Stimulated activated CD4-positive, alpha-beta T cell treated with anti-CD3 and anti-CD28 coated beads, TNF-alpha, amount 100 ng/mL, for 48 hours (primary cell): Measurements from ENCODE around the gene LXN.
A peak's percentile ranks its signal among the peaks of the same experiment; 100 is the strongest.
"Not testable (repeated sequence)": the region's sequence is repeated elsewhere in the genome, so short reads cannot be mapped to it uniquely, and the experiment has no call there.

Experiments used
- DNase-seq, 3 donors: peaks; one replicate each; pipeline ENCODE4 v3.0.0-alpha.2; 2020; ENCODE audit warnings: low read depth in 3 of 3

LXN gene

DNA sequence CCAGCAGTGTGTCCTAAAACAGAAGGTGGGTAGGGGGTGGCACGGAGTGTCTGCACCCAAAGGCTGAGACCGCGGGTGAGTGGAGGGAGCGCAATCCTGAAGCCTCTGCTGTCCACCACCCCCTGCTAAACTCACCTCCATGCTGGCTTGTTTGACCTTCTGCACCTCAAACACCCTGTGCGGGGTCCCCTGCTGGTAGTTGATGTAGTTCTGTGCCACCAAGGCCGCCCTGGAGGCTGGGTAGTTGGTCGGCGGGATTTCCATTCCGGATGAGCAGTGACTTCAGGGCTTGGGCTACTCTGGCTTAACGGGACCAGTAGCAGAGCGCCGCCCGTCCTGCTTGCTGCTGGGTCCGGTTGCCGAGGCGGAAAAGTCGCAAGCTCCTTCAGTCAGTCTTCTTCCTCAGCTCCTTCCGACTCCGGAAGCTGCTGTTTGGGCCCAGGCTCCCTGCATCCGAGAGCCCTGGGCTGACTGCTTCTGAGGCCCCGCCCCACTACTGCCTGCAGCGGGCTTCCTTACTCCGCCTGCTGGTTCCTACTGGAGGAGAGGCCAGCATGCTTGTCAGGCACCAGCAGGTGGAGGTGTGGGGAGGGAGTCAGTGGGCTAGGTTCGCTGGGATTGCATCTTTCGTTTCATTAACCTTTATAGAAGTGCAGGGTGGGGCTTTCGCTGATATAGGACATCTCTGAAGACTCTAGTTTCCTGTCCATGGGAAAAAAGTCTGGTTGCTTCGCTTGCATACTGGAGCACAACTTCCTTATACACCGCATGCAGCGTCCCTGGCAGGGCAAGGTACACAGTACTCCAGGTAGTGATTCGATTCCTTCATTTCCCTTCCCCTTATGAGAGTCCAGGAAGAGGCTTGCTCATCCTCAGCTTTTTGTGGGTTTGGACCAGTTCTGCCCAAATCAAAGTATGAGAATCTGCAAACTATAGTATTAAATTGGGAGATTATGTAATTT, at the start of gene LXN:
TSS of gene LXN (minus strand) at position 434 of the 962 bp plus-strand sequence. CDS start at position 264, 170 bp downstream.
- peak; percentile 56 to 79 (median 73) for DNase-seq

GRCh38 chr3:158722108-158722507, 49.7 kb upstream of the LXN start:
- DNase-seq = no peak

DNA sequence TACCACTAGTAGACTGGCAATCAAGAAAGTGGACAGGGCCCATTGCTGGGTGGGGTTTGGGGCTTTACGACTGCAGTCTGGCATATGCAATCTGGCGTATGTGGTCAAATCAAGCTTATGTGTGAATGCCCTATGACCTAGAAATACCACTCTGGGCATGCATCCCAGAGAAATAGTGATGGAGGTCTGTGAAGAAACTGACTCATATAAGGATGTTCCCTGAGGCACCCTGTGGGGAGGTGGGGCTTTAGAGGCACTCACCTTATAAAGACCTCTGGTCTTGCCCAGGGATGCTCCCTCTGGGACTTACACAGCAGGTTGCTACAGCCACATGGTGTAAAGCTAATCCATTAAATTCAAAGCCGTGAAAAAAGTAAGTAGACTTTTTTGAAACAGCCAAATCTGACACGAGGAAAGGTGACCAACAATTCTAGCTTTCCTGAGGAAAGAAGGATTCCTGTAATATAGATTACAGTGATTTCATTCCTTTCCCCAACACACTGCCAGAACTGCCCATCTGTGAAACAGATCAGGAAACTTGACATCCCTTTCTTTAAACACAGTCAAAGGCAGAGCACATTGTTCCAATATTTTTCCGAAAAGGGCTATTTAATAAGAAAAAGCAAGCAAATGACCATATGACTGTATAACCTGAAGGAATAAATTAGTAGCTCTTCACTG, 46.2 kb upstream of the LXN start:
- no peak for DNase-seq

DNA sequence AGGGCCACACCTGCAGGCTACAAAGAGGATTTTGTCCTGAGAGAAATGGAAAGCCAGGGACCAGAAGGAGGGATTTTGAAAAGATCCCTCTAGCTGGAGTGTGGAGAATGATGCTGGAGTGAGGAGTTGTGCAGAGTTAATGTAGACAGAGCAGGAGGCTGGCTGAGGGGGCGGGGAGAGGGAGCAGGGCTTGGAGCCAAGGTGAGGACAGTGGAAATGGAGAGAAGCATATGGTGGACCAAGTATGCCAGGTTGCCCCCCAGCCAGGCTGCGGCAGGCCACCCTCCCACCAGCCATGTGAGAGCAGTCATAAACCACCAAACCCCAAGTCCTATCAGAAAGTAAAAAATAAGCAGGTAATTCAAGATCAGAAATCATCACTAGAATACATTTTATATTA, 45.1 kb upstream of the LXN start:
- DNase-seq = no peak

GRCh38 chr3:158713094-158713499, 40.6 kb upstream of the LXN start:
- no peak for DNase-seq

- no peak for DNase-seq
Observed at GRCh38 chr3:158712443-158712842, 40.0 kb upstream of the LXN start.

- no peak for DNase-seq
Observed at GRCh38 chr3:158711886-158712285, 39.4 kb upstream of the LXN start.

DNA sequence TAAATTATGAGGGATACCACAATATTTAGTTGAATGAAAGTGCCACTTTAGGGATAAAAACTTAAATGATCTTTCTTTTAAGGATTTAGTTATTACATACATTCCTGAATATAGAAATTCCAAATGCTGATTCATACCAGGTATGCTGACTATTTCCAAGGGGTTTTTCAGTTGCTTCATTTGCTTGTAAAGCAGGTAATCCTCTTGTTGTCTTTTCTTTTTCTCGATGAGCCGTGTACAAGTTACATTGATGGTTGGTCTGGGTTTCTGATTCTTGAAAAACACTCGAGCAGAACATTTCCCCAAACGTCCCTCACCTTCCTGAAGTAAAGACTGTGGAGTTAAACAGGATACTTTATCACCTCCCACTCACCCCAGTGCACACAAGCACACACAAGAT, 38.2 kb upstream of the LXN start:
- no peak for DNase-seq

- no peak for DNase-seq
Observed at GRCh38 chr3:158709666-158710083, 37.2 kb upstream of the LXN start.

DNA sequence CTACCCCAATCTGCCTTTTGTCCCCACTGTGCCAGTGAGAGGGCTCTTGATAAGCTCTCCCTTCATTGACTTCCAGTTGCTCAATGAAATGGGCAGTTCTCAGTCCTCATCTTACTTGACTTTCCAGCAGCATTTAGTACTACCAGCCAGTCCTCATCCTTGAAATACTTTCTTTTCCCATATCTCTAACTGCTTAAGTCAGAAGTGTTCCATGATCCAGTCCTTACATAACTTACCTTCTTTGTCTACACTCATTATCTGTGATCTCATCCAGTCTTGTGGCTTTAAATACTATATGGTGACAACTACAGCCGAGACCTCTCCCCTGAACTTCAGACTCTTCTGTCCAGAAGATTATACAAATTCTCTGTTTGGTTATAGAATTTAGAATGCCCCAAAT, 31.1 kb upstream of the LXN start:
- DNase-seq = no peak

GRCh38 chr3:158702815-158703481, 30.5 kb upstream of the LXN start:
- DNase-seq = no peak

DNA sequence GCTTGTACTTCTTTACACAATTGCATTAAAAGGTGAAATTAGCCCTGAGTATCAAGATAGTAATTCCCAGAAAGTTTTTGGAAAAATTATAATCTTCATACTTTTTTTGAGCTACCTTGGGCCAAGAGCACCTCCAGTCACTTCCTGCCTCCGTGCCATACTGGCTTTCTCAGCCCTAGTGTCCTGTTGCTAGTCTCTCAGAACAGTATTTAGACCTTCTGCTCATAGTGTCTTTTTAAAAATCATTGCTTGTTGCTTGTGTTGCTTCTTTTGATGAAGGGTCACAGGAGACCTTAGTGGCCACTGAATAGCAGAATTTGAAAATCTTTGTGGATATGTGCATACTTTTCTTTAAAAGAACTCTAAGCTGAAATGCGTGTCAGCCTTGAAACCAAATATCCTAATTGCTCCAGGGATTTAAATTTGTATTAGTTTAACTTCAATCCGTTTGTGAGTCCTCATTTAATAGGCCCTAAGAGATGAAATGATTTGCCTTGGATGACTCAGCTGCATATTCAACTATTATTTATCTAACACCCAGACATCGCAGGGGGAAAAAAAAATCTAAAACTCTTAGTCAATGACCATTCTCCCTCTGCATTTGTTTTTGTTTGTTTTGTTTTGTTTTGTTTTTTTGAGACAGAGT, 29.1 kb upstream of the LXN start:
- DNase-seq = no peak

GRCh38 chr3:158700559-158700958, 28.1 kb upstream of the LXN start:
- no peak for DNase-seq

- no peak for DNase-seq
Observed at GRCh38 chr3:158696618-158697017, 24.2 kb upstream of the LXN start.

DNA sequence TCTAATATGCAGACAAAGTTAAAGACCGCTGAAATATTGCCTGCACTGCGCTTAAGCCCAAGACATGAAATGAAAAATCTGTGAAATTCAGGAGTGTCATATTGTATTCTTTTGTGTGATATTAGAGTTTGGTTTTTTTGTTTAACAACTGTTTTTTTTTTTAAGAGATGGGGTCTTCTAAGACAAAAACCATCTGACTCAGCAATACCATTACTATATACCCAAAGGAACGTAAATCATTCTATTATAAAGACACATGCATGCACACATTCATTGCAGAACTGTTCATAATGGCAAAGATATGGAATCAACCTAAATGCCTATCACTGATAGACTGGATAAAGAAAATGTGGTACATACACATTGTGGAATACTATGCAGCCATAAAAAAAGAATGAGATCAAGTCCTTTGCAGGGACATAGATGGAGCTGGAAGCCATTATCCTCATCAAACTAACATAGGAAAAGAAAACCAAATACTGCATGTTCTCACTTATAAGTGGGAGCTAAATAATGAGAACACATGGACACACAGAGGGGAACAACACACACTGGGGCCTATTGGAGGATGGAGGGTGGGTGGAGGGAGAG, 21.5 kb upstream of the LXN start:
- DNase-seq = not testable (repeated sequence)

DNA sequence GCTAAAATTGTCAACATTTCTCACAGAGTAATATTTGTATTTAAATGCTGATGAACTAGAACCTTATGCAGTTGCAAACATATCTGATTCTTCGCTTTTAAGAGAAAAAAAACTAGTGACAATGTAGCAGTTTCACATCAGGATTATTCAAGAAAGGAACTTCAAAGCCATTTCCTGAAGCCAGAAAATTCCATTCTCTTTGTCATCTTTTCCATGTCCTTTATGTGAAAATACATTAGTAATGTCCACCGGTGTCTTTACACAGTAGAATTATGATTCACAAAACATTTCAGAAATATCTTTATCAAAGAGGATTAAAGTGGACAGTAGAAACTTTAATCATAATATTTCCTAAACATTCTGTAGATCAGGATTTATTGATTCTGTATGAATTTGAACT, 12.7 kb upstream of the LXN start:
- no peak for DNase-seq

- no peak for DNase-seq
Observed at GRCh38 chr3:158683230-158683962, 10.9 kb upstream of the LXN start.

GRCh38 chr3:158680861-158681260, 8.4 kb upstream of the LXN start:
- DNase-seq = no peak

GRCh38 chr3:158679547-158680000, 7.1 kb upstream of the LXN start:
- DNase-seq = no peak

DNA sequence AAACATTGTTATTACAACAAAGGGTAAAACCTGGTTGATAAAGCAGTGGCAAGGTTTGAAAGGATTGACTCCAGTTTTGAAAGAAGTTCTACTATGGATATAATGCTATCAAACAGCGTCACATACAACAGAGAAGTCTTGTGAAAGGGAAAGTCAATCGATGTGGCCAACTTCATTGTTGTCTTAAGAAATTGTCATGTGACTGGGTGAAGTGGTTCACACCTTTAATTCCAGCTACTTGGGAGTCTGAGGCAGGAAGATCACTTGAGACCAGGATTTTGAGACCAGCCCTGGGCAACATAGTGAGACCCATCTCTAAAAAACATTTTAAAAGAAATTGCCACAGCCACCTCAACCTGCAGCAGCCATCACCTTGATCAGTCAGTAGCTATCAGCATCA, 6.2 kb upstream of the LXN start:
- DNase-seq = no peak

- DNase-seq = no peak
Observed at GRCh38 chr3:158671821-158672214, 630 bp downstream of the LXN start.
